ENCODE measurements around the gene CLVS2. TPM values are rescaled to one million over a fixed set of nuclear protein-coding genes. Genes with fewer than 3 reads are reported as not detected.
A peak's percentile ranks its signal among the peaks of the same experiment; 100 is the strongest.

The CLVS2 gene, protein sequence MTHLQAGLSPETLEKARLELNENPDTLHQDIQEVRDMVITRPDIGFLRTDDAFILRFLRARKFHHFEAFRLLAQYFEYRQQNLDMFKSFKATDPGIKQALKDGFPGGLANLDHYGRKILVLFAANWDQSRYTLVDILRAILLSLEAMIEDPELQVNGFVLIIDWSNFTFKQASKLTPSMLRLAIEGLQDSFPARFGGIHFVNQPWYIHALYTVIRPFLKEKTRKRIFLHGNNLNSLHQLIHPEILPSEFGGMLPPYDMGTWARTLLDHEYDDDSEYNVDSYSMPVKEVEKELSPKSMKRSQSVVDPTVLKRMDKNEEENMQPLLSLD
- total RNA-seq (1 to 10 TPM in 1 of 4 donors, under 1 TPM in 3; 0.08 to 2.5 (median 0.16) TPM), polyA plus RNA-seq (under 1 TPM in 2 of 3 donors, not detected in 1; 0.06 to 0.08 TPM)
- long read RNA-seq, donor 1 = 0 reads
- long read RNA-seq, donor 2 = 0 reads

DNA sequence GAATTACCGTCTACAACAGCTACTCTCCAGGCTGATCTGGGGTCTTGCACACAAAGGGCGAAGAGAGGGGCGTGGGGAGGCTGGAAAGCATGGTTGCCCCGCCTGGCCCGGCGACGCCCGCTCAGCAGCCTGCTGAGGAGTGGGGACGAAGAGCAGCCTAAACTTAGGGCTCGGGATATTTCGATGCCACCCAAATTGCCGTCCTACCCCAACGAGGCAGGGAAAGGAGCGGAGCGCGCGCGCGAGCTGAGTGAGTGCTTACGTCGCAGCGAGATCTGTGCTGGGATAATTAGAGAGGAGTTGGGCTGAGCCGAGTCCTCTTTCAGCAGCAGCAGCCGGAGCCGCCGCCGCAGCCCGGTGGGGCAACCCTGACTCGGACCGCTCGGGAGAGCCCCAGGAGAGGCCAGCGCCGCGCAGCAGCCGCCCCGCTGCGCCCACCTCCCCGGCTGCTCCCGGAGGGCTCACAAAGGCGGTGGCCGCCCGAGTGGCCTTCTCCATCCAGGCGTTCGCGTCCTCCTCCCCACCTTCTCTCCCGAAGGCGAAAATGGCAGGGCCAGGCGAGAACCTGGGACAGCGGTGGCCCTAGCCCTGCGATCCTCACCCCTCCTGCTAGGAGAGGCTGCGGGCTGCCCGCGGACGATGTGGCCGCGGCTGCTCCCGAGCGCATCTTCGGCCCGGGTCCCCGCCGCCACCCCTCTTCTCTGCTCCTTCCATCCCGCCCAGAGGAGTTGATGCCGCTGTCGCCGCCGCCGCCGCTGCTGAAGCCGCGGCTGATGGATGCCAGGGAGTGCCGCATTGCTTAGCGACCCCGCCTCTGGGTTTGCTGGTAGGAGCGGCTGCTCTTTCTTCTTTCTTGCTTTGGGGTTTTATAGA is at the start of gene CLVS2:
Gene CLVS2, plus strand, starts transcription at position 315 of the 873 bp plus-strand sequence. CDS start 1,543 bp downstream, outside the sequence.
- H3K4me1 ChIP-seq = no peaks in the 10 kb centered on the region
- intact Hi-C loops (cut with DNase I) = no loop called here
- WGBS, 3 donors = 0 to 1% (median 1%) methylated on average over 57 to 75 of the region's 75 CpGs
- DNase-seq (peak; percentile 12 to 44), ATAC-seq (peak; percentile 52 to 78 (median 70))
- TF ChIP-seq, protein P1, sequence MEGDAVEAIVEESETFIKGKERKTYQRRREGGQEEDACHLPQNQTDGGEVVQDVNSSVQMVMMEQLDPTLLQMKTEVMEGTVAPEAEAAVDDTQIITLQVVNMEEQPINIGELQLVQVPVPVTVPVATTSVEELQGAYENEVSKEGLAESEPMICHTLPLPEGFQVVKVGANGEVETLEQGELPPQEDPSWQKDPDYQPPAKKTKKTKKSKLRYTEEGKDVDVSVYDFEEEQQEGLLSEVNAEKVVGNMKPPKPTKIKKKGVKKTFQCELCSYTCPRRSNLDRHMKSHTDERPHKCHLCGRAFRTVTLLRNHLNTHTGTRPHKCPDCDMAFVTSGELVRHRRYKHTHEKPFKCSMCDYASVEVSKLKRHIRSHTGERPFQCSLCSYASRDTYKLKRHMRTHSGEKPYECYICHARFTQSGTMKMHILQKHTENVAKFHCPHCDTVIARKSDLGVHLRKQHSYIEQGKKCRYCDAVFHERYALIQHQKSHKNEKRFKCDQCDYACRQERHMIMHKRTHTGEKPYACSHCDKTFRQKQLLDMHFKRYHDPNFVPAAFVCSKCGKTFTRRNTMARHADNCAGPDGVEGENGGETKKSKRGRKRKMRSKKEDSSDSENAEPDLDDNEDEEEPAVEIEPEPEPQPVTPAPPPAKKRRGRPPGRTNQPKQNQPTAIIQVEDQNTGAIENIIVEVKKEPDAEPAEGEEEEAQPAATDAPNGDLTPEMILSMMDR (IDR thresholded peaks at IDR 0.05) = no peak
- peak within 1 kb of the TSS; percentile 73 for H3K4me3 ChIP-seq
- no peaks in the 10 kb centered on the region for H3K9me3 ChIP-seq
- no peaks in the 10 kb centered on the region for H3K36me3 ChIP-seq (ENCODE audit: insufficient read depth in 1 of 2, low read depth in 1 of 2)
- peaks cover 0 to 63% (median 14%) of the 10 kb centered on the region in 3 donors for H3K27me3 ChIP-seq (ENCODE audit: insufficient read depth in 3 of 3, low read length in 2 of 3)
- H3K27ac ChIP-seq = no peak within 1 kb of the TSS

DNA sequence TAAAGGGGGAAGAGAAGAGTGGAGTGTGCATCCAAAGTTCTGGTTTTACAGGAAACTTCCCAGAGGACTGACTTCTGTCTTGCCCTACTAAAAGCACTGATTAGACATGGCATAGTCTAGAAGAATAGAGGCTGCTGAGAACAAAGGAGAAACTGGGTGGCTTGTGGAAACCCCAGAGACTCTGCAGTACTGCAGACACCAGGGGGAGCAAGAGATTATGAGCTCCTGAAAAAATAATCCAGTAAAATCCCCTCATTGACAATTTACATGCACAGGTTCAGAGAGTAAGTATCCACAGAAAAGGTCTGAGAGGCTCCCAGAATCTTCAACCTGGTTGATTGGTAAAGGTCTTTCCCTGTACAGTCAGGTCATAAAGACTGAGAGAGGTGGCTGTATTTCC is 48.7 kb upstream of the CLVS2 start:
- Histone ChIP-seq H3K27me3 (ENCODE audit: insufficient read depth in 3 of 3, low read length in 2 of 3) (no peaks in the 10 kb centered on the region), H3K4me1 (no peaks in the 10 kb centered on the region), H3K27ac (no peak overlapping the region), H3K36me3 (ENCODE audit: insufficient read depth in 1 of 2, low read depth in 1 of 2) (no peaks in the 10 kb centered on the region), H3K9me3 (no peaks in the 10 kb centered on the region), H3K4me3 (no peak overlapping the region)
- TF ChIP-seq, protein P1 (IDR thresholded peaks at IDR 0.05) = peak; percentile 41
- peak in 1 of 4 donors; percentile 42 for ATAC-seq
- DNase-seq = no peak
- intact Hi-C loops (cut with DNase I) = no loop called here

DNA sequence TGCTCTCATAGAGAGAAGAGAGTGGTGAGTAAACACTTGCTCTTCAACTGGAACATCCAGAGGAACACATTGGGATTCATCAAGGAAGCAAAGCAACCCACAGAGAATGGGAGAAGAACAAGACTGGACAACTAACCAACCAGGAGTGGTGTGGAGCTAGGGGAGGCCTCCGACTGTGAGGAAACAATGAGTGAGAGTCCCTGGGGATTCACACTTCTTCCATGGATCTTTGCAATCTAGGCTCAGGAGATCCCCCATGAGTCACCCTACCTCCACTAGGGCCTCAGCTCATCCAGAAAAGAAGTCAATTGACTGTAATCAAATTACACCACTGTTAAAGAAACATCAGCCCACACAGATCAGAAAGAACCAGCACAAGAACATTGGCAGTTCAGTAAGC is 42.3 kb upstream of the CLVS2 start:
- intact Hi-C loops (cut with DNase I) = no loop called here
- Histone ChIP-seq H3K4me3 (no peak overlapping the region), H3K4me1 (no peaks in the 10 kb centered on the region), H3K36me3 (ENCODE audit: insufficient read depth in 1 of 2, low read depth in 1 of 2) (no peaks in the 10 kb centered on the region), H3K27ac (no peak overlapping the region), H3K27me3 (ENCODE audit: insufficient read depth in 3 of 3, low read length in 2 of 3) (no peaks in the 10 kb centered on the region), H3K9me3 (peaks cover 7% of the 10 kb centered on the region)
- DNase-seq (no peak), ATAC-seq (no peak)
- WGBS, 3 donors = 72 to 92% (median 76%) methylated on average over 1 of the region's 1 CpG
- TF ChIP-seq, protein P1 (IDR thresholded peaks at IDR 0.05) = no peak

DNA sequence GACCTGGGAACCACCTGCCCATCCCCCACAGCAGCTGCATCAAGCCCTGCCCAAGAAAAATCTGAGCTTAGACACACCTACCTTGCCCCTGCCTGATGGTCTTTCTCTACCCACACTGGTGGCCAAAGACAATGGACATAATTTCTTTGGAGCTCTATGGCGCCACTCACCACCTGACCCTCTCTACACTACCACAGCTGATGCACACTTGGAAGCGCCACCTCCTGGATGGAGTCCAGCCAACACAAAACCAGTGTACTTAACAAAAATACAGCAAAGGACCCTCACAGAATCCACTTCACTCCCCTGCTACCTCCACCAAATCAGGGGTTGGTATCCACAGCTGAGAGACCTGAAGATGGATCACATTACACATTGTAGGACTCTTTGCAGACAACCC is 39.7 kb upstream of the CLVS2 start:
- intact Hi-C loops (cut with DNase I) = no loop called here
- no peak for DNase-seq
- H3K27ac ChIP-seq = no peak overlapping the region
- TF ChIP-seq, protein P1 (IDR thresholded peaks at IDR 0.05) = no peak
- H3K4me3 ChIP-seq = no peak overlapping the region
- ATAC-seq = no peak
- no peaks in the 10 kb centered on the region for H3K4me1 ChIP-seq
- no peaks in the 10 kb centered on the region for H3K27me3 ChIP-seq (ENCODE audit: insufficient read depth in 3 of 3, low read length in 2 of 3)
- H3K9me3 ChIP-seq = peaks cover 7% of the 10 kb centered on the region
- 90 to 93% (median 92%) methylated on average over 2 of the region's 2 CpGs for WGBS, 3 donors
- H3K36me3 ChIP-seq (ENCODE audit: insufficient read depth in 1 of 2, low read depth in 1 of 2) = no peaks in the 10 kb centered on the region

All from psoas muscle (tissue), 8 donors.